H9 (cell line): ENCODE measurements around the gene RASSF5. TPM values are rescaled to one million over a fixed set of nuclear protein-coding genes. Genes with fewer than 3 reads are reported as not detected.

Experiments used
- DNase-seq: peaks from one replicate; pipeline ENCODE4 v3.0.0-alpha.2; 2017
- H2AFZ ChIP-seq: one replicate; pipeline ENCODE4 v1.6.1; 2013; ENCODE audit warnings: mild to moderate bottlenecking, low read length, control low read depth, moderate library complexity
- H2AK5ac ChIP-seq: 2 replicates; pipeline ENCODE4 v1.6.1; 2013; ENCODE audit warnings: low read length, control low read depth, mixed read lengths; ENCODE audit not compliant: insufficient read length
- H2BK120ac ChIP-seq: one replicate; pipeline ENCODE4 v1.6.1; 2013; ENCODE audit warnings: low read depth, mild to moderate bottlenecking, low read length, control low read depth, inconsistent platforms; ENCODE audit not compliant: poor library complexity, severe bottlenecking
- H2BK12ac ChIP-seq: 2 replicates; pipeline ENCODE4 v1.6.1; 2013; ENCODE audit warnings: low read length, control low read depth, mixed read lengths, low read depth; ENCODE audit not compliant: insufficient read length
- H2BK15ac ChIP-seq: 2 replicates; pipeline ENCODE4 v1.6.1; 2013; ENCODE audit warnings: low read depth, low read length, control low read depth
- H2BK20ac ChIP-seq: one replicate; pipeline ENCODE4 v1.6.1; 2013; ENCODE audit warnings: low read depth, mild to moderate bottlenecking, low read length, control low read depth, inconsistent platforms; ENCODE audit not compliant: poor library complexity, severe bottlenecking
- H2BK5ac ChIP-seq: 2 replicates; pipeline ENCODE4 v1.6.1; 2013; ENCODE audit warnings: low read length, control low read depth, mixed read lengths; ENCODE audit not compliant: insufficient read length
- H3K14ac ChIP-seq: 2 replicates; pipeline ENCODE4 v1.6.1; 2013; ENCODE audit warnings: low read length, control low read depth; ENCODE audit not compliant: insufficient read depth
- H3K18ac ChIP-seq: 2 replicates; pipeline ENCODE4 v1.6.1; 2013; ENCODE audit warnings: low read depth, mild to moderate bottlenecking, mixed read lengths, low read length, control low read depth; ENCODE audit not compliant: insufficient read length
- H3K23ac ChIP-seq: 2 replicates; pipeline ENCODE4 v1.6.1; 2013; ENCODE audit warnings: low read length, control low read depth, mixed read lengths, low read depth; ENCODE audit not compliant: insufficient read length
- H3K23me2 ChIP-seq: 2 replicates; pipeline ENCODE4 v1.6.1; 2013; ENCODE audit warnings: low read depth, mild to moderate bottlenecking, mixed read lengths, low read length, control low read depth; ENCODE audit not compliant: insufficient read length, poor library complexity, severe bottlenecking
- H3K27ac ChIP-seq: 2 replicates; pipeline ENCODE4 v1.5.1; 2013; ENCODE audit warnings: low read length, control low read depth, mixed read lengths, low read depth; ENCODE audit not compliant: insufficient read length
- H3K27me3 ChIP-seq: 2 replicates; pipeline ENCODE4 v1.6.1; 2013; ENCODE audit warnings: low read length, control low read depth, inconsistent platforms; ENCODE audit not compliant: insufficient read depth
- H3K4ac ChIP-seq: 2 replicates; pipeline ENCODE4 v1.6.1; 2013; ENCODE audit warnings: low read depth, mild to moderate bottlenecking, control low read depth, inconsistent platforms, low read length, moderate library complexity
- H3K4me1 ChIP-seq: 2 replicates; pipeline ENCODE4 v1.6.1; 2013; ENCODE audit warnings: low read length, control low read depth, inconsistent platforms; ENCODE audit not compliant: insufficient read depth
- H3K4me2 ChIP-seq: 2 replicates; pipeline ENCODE4 v1.6.1; 2013; ENCODE audit warnings: low read length, control low read depth, mixed read lengths; ENCODE audit not compliant: insufficient read length, insufficient read depth
- H3K56ac ChIP-seq: 2 replicates; pipeline ENCODE4 v1.6.1; 2013; ENCODE audit warnings: low read depth, mild to moderate bottlenecking, mixed read lengths, low read length, control low read depth; ENCODE audit not compliant: insufficient read length
- H3K79me1 ChIP-seq: 2 replicates; pipeline ENCODE4 v1.6.1; 2013; ENCODE audit warnings: low read depth, mild to moderate bottlenecking, moderate library complexity, low read length, control low read depth, inconsistent platforms; ENCODE audit not compliant: insufficient read depth, poor library complexity, severe bottlenecking
- H3K79me2 ChIP-seq: 2 replicates; pipeline ENCODE4 v1.6.1; 2013; ENCODE audit warnings: low read length, control low read depth, inconsistent platforms; ENCODE audit not compliant: insufficient read depth
- H3K9ac ChIP-seq: 2 replicates; pipeline ENCODE4 v1.6.1; 2013; ENCODE audit warnings: low read length, control low read depth, mixed read lengths; ENCODE audit not compliant: insufficient read length; ENCODE audit errors: extremely low read depth
- H3K9me3 ChIP-seq: one replicate; pipeline ENCODE4 v1.6.1; 2013; ENCODE audit warnings: low read depth, low read length, inconsistent platforms; ENCODE audit not compliant: control insufficient read depth
- H3T11ph ChIP-seq: one replicate; pipeline ENCODE4 v1.6.1; 2013; ENCODE audit warnings: mild to moderate bottlenecking, low read length, control low read depth, inconsistent platforms
- H4K20me1 ChIP-seq: one replicate; pipeline ENCODE4 v1.6.1; 2013; ENCODE audit not compliant: control insufficient read depth, insufficient read length, insufficient read depth
- H4K5ac ChIP-seq: 2 replicates; pipeline ENCODE4 v1.6.1; 2013; ENCODE audit warnings: low read depth, mild to moderate bottlenecking, mixed read lengths, low read length, control low read depth; ENCODE audit not compliant: insufficient read length
- H4K8ac ChIP-seq: replicated peaks from 2 replicates; pipeline ENCODE4 v1.6.1; 2013; ENCODE audit warnings: low read length, control low read depth, mixed read lengths, low read depth; ENCODE audit not compliant: insufficient read length
- H4K91ac ChIP-seq: 2 replicates; pipeline ENCODE4 v1.6.1; 2013; ENCODE audit warnings: low read depth, mild to moderate bottlenecking, moderate library complexity, mixed read lengths, low read length, control low read depth; ENCODE audit not compliant: insufficient read length
- H3K27ac Mint-ChIP-seq, 3 experiments: 2 replicates in 2 of 3; 3 replicates in 1 of 3; pipeline ENCODE4 v1.8.0; 2020 to 2021; ENCODE audit warnings: mixed read lengths in 3 of 3, mild to moderate bottlenecking in 1 of 3, moderate library complexity in 1 of 3
- H3K27me3 Mint-ChIP-seq: 2 replicates; pipeline ENCODE4 v1.8.0; 2021; ENCODE audit warnings: low read depth, mild to moderate bottlenecking, moderate library complexity, mixed read lengths
- H3K36me3 Mint-ChIP-seq, 3 experiments: 2 replicates in 2 of 3; 3 replicates in 1 of 3; pipeline ENCODE4 v1.8.0; 2020 to 2021; ENCODE audit warnings: low read depth in 3 of 3, mixed read lengths in 3 of 3; ENCODE audit not compliant: insufficient read depth in 1 of 3
- H3K4me1 Mint-ChIP-seq, 2 experiments: 2 replicates each; pipeline ENCODE4 v1.8.0; 2020; ENCODE audit warnings: mixed read lengths in 2 of 2
- H3K4me3 Mint-ChIP-seq, 2 experiments: 2 replicates in 1 of 2; 3 replicates in 1 of 2; pipeline ENCODE4 v1.8.0; 2020 to 2021; ENCODE audit warnings: mild to moderate bottlenecking in 2 of 2, mixed read lengths in 2 of 2, moderate library complexity in 1 of 2
- H3K9me3 Mint-ChIP-seq, 2 experiments: 2 replicates in 1 of 2; 3 replicates in 1 of 2; pipeline ENCODE4 v1.8.0; 2020; ENCODE audit warnings: mild to moderate bottlenecking in 2 of 2, mixed read lengths in 2 of 2, moderate library complexity in 1 of 2
- CTCF ChIP-seq: fragments of 200-600 bp; sonication (generic); conservative IDR thresholded peaks from 3 replicates; pipeline ENCODE4 v1.8.0; 2021; ENCODE audit warnings: antibody characterized with exemption, mild to moderate bottlenecking
- WGBS: extraction: QIAGEN DNeasy Blood & Tissue Kit; methylation state at CpG from one replicate; pipeline ENCODE4 v1.1.7; 2013; ENCODE audit warnings: missing lambda C conversion rate, low lambda C conversion rate, mixed read lengths; ENCODE audit not compliant: insufficient read length; ENCODE audit errors: extremely low coverage; 5-methylcytosine and 5-hydroxymethylcytosine counted together
- total RNA-seq: library from RNA; stranded (reverse); gene quantifications from 2 replicates; pipeline ENCODE4 v1.2.1, GENCODE V29; 2021

The RASSF5 gene
- total RNA-seq, 1 experiment from 2014 or later = 0.50 TPM

GRCh38 chr1:206577626-206578025 lies 70.3 kb downstream of the RASSF5 start:
- H2AK5ac ChIP-seq = no peak overlapping the region
- H3K4me1 ChIP-seq = no peaks in the 10 kb centered on the region
- no CpG with 5 or more reads among the region's 4 CpGs for WGBS
- H3K23ac ChIP-seq = no peak overlapping the region
- H2BK20ac ChIP-seq = no peak overlapping the region
- Mint-ChIP-seq H3K36me3 (no peaks in the 10 kb centered on the region), H3K9me3 (no peaks in the 10 kb centered on the region), H3K4me3 (no peak overlapping the region), H3K4me1 (peaks cover 3 to 21% of the 10 kb centered on the region in 2 experiments; a peak in 3 of 4 replicates), H3K27me3 (peaks cover 2% of the 10 kb centered on the region), H3K27ac (no peak overlapping the region)
- no peak overlapping the region for H2BK120ac ChIP-seq
- no peak overlapping the region for H3K56ac ChIP-seq
- DNase-seq = no peak
- no peak overlapping the region for H4K91ac ChIP-seq
- H4K20me1 ChIP-seq = no peaks in the 10 kb centered on the region
- no peak overlapping the region for H2BK15ac ChIP-seq
- no peaks in the 10 kb centered on the region for H3K9me3 ChIP-seq
- H3K79me2 ChIP-seq = no peaks in the 10 kb centered on the region
- no peak overlapping the region for H2BK5ac ChIP-seq
- H3K79me1 ChIP-seq = no peaks in the 10 kb centered on the region
- no peak overlapping the region for H3K14ac ChIP-seq
- H3K4me2 ChIP-seq = no peak overlapping the region
- H3K27me3 ChIP-seq = no peaks in the 10 kb centered on the region
- H3K23me2 ChIP-seq = no peaks in the 10 kb centered on the region
- H3K27ac ChIP-seq = no peak overlapping the region
- no peak overlapping the region for H2AFZ ChIP-seq
- H3T11ph ChIP-seq = no peak overlapping the region
- H2BK12ac ChIP-seq = no peak overlapping the region
- H4K8ac ChIP-seq = no peak overlapping the region
- H3K9ac ChIP-seq = no peak overlapping the region
- TF ChIP-seq CTCF = no peak
- no peak overlapping the region for H3K4ac ChIP-seq
- H3K18ac ChIP-seq = no peak overlapping the region
- no peak overlapping the region for H4K5ac ChIP-seq
